ENCODE data around the gene ULK4. TPM values are rescaled to one million over a fixed set of nuclear protein-coding genes. Genes with fewer than 3 reads are reported as not detected.
"Not testable (repeated sequence)": the region's sequence is repeated elsewhere in the genome, so short reads cannot be mapped to it uniquely, and the experiment has no call there.

The ULK4 gene
- polyA plus RNA-seq, 12 donors = 1.2 to 2.7 (median 2.0) TPM; not detected in 2

- DNase-seq = no peak
Measured at GRCh38 chr3:41768363-41768762, 193.5 kb downstream of the ULK4 start.

DNA sequence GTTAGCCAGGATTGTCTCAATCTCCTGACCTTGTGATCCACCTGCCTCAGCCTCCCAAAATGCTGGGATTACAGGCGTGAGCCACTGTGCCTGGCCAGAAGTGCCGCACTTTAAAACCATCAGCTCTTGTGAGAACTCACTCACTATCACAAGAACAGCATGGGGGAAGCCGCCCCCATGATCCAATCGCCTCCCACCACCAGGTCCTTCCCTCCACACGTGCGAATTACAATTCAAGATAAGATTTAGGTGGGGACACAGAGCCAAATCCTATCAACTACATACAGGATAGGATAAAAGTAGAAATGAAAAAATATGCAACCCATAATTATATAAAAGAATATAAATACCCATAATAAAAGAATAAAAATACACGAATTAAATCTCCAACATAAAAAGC is 199.0 kb downstream of the ULK4 start:
- not testable (repeated sequence) for DNase-seq

GRCh38 chr3:41753651-41754050 is 208.3 kb downstream of the ULK4 start:
- no peak for DNase-seq

DNA sequence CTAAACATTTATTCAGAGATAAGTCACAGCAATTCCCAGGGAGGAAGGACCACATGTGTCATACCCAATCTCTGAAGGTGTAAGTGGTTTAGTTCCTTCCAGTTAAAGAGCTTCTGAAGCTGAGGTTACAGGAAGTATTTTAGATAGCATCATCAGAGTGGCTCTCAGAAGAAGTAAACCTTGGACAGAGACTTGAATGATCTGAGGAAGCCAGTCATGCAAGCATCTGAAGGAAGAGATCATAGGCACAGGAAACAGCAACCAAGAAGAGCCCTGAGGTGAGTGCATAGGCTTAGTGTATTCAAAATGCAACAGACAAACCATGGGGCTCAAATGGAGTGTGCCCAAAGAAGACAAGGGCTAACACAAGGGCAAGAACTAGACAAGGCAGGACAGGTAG is 210.3 kb downstream of the ULK4 start:
- DNase-seq = no peak

- DNase-seq = no peak
Measured at GRCh38 chr3:41749988-41750387, 211.9 kb downstream of the ULK4 start.

DNA sequence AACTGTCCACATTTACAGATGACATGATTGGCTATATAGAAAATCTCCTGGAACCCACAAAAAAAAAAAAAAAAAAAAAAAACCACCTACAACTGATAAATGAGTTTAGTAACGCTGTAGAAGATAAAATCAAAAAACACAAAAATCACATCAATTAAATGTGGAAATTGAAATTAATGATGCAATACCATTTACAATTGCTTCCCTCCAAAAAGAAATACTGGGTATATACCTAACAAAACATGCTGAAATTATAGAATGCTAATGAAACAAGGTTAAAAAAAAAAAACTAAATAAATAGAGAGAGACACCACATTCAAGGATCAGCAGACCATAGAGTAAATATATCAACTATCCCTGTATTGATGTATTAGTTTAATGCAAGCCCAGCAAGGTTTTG is 215.7 kb downstream of the ULK4 start:
- DNase-seq = no peak

DNA sequence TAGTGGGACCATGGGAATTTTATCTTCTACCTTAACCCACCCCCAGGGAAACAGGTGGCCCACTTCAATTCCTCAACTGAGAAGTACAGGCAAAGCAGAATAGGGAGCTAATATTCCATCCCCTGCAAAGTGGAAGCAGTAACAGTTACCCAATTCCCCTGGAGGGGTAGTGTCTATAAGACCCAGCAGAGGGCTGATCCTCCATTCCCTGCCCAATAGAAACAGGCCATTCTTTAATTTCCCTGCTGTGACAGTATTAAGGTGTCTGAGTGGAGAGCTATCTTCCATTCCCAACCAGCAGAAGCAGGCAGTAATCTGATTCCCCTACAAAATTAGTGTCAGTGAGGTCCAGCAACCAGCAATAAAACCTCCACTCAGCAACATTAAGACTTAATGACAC is 219.8 kb downstream of the ULK4 start:
- DNase-seq = no peak

DNA sequence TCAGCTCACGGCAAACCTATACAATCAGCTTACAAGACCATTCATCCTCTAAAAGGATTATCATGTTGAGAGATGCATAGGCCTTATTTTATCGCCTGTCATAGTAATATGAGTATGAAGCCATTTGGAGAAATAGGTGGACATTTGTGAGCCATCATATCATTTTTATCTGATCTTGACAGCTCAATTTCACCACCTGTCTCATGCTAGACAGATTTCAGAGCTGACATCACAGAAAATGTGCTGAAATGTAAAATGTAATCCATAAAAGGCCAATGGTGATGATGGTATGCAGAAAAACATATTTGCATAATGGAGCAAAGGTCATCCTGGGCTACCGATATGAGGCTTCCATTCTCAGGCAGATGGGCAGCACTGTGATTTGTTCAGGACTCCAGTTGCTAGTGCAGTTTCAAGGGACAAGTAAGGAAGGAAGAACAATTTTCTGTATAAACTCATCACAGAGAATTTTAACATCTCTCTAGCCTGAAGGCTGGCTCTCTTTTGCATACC is 221.5 kb downstream of the ULK4 start:
- DNase-seq = no peak

GRCh38 chr3:41726891-41727290 is 235.0 kb downstream of the ULK4 start:
- no peak for DNase-seq

- no peak for DNase-seq
Measured at GRCh38 chr3:41717641-41718040, 244.3 kb downstream of the ULK4 start.

DNA sequence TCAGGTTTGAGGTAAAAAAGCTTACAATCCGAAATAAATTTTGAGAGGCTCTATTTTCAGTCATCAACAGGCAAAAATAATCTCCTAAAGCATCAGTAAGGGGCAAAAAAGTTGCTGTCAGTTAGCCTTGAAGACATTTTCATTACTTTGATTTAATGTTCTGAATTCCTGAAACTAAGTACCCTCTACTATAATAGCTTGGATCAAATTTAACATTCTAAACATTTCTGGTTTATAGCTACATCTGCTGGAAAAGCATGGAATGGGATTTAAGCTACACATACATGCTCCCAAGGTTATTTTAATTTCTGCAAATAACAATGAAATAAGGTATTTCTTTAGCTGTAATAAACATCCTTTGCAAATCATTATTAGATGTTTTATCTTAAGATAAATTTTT is 245.4 kb downstream of the ULK4 start:
- peak; percentile 20 for DNase-seq

DNA sequence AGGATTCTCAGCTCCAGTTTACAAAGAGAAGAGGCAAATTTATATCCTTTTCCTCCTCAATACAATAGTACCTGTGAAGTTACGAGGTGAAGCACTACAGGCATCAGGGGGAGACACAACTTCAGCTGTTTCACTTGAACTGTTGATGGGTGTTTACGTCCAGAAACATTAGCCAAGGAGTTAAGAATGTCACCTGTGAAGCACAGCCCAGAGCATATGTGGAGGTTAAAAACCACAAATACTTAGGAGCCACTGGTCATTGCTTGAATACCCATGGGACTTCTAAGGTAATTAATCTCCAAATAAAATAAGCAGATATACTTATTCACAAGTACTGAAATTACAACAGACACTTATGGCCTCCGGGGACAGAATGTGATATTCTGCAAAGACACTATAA is 246.5 kb downstream of the ULK4 start:
- no peak for DNase-seq

DNA sequence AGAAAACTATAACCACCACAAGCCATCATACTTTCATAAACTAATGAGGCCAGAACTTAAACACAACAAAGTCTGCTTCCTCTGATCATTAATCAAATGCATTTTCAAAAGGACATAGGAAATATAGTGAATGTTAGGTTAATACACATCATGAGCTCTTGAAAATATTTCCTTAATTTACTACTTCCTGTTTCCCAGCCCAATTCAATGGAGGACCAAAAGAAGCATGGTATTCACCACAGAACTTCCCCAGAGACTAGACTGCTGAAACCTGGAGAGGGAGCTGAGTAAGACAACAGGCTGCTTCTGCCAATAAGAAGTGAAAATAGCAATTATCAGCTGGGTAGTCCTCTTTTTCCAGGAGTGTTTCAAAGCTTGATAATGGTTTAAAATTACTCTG is 250.3 kb downstream of the ULK4 start:
- no peak for DNase-seq

DNA sequence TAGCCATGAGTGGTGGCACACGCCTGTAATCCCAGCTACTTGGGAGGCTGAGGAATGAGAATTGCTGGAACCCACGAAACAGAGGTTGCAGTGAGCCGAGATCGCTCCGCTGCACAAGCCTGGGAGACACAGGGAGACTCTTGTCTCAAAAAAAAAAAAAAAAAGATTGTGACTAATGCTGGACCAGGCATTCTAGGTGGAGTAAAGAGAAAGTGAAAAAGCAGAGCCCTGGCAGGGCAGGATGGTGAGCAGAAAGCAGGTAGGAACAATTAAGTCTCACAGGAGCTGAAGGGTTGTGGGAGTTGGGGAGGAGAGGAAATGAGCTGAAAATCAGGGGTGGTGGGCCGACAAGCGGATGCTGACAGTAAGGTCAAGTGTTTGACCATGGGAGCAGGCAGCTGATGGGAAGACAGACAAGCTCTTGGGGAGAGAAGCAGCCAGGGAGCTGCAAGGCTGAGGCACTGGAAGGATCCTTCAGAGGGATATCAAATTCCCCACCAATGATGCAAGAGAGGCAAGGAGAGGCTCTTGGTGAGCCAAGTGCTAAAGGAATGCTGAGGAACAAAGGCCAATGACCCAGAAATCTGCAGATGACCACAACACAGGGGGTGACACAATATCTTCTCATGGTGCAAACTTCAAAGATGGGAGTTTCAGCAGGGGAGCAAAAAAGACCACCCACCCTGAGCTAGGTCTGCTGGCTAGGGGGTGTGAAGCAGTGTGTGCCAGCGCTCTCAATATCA is 251.1 kb downstream of the ULK4 start:
- no peak for DNase-seq

- not testable (repeated sequence) for DNase-seq
Measured at GRCh38 chr3:41709213-41709612, 252.7 kb downstream of the ULK4 start.

DNA sequence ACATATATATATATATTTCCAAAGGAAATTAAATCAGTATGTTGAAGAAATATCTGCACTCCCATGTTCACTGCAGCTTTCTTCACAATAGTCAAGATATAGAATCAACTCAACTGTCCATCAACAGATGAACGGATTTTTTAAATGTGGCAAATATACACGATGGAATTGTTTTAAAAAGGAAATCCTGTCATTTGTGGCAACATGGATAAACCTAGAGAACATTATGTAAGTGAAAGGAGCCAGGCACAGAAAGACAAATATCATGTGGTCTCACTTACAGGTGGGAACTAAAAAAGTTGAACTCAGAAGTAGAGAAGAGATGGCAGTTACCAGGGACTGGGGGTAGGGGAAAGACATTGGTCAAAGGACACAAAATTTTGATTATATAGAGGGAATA is 253.7 kb downstream of the ULK4 start:
- DNase-seq = no peak

DNA sequence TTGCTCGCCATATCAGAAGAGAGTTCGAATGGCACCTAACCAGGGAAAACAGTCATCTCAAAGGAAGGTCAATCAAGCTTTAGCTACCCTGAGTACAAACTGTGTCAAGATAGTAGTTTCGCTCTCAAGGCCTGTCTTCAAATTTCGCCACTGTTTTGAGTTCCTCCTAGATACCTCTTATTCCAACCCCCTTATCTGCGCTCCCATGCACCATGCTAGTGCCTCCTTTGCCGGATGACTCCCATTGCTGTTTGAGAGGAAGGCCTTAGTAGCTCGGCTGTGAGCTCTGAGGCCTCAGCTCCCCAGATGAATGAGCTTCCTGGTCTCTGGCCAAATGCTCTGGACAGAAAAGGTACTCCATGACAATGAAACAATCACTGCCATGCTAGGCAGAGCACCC is 256.0 kb downstream of the ULK4 start:
- no peak for DNase-seq

DNA sequence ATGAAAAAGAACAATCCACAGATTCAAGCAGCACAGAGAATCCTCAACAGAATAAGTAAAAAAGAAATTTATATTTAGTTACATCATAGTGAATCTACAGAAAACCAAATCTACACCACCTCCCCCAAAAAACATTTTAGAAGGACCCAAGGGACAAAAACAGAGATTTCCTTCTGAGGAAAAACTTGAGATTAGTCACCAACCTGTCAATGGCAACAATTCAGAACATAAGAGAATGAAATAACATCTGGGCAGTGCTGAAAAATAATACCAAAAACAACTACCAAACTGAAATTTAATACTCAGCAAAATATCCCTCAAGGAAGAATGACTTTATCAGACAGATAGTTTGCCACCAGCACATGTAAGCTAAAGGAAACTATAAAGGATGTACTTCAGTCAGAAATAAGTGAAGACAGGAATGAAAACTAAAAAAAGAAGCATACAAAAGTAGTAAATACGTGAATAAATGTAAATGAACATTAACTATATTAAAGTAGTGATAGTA is 260.7 kb downstream of the ULK4 start:
- no peak for DNase-seq

GRCh38 chr3:41700155-41700554 is 261.7 kb downstream of the ULK4 start:
- DNase-seq = no peak

DNA sequence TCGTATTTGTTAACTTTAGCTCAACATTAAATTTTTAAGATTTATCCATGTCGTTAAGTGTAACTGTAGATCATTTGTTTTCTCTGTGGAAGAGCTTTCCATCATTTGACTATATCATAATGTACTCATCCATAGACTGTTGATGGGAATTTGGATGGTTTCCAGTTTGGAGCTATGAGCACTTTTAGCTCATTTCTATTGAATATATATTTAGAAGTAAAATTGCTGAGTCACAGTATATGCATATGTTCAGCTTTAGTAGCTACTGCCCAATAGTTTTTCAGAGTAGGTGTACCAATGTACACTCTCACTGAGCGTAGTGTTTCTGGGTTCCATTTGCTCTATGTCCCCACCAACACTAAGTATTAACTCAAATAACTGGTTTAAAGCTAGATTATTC is 263.0 kb downstream of the ULK4 start:
- DNase-seq = no peak

GRCh38 chr3:41697702-41698101 is 264.2 kb downstream of the ULK4 start:
- DNase-seq = no peak

DNA sequence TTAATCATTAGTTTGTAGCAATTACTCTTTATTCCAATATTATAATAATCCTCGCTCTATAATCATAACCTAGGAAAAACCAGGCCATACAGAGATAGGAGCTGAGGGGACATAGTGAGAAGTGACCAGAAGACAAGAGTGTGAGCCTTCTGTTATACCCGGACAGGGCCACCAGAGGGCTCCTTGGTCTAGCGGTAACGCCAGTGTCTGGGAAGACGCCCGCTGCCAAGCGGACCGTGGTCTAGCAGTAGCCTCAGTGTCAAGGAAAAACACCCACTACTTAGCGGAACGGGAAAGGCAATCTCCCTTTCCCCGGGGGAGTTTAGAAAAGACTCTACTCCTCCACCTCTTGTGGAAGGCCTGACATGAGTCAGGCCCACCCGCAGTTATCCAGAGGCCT is 266.1 kb downstream of the ULK4 start:
- not testable (repeated sequence) for DNase-seq

GRCh38 chr3:41693799-41694198 is 268.1 kb downstream of the ULK4 start:
- DNase-seq = no peak
